GM21825 (cell line): ENCODE data around the gene ZNF23.

ENCODE experiments used
- ATAC-seq: cut with Tn5 transposase; IDR thresholded peaks from one replicate; pipeline ENCODE4 v1.9.1; 2021; ENCODE audit warnings: mild to moderate bottlenecking, moderate library complexity; ENCODE audit not compliant: unreplicated experiment

The ZNF23 gene

GRCh38 chr16:71472051-71472450 lies 10.0 kb upstream of the ZNF23 start:
- no peak for ATAC-seq

- ATAC-seq, result no peak
Measured at GRCh38 chr16:71467810-71468209, 5.8 kb upstream of the ZNF23 start.

- ATAC-seq, result no peak
Measured at GRCh38 chr16:71464231-71464630, 2.2 kb upstream of the ZNF23 start.

GRCh38 chr16:71460941-71461340 lies 1.1 kb downstream of the ZNF23 start:
- ATAC-seq, result no peak

- ATAC-seq, result no peak
Measured at GRCh38 chr16:71460236-71460635, 1.8 kb downstream of the ZNF23 start.

- ATAC-seq, result no peak
Measured at GRCh38 chr16:71459510-71459909, 2.5 kb downstream of the ZNF23 start.

GRCh38 chr16:71456801-71457200 lies 5.2 kb downstream of the ZNF23 start:
- ATAC-seq, result no peak

GRCh38 chr16:71453036-71453435 lies 9.0 kb downstream of the ZNF23 start:
- ATAC-seq, result no peak

GRCh38 chr16:71449020-71449419 lies 13.0 kb downstream of the ZNF23 start:
- ATAC-seq, result no peak

- ATAC-seq, result no peak
Measured at GRCh38 chr16:71448274-71448866, 13.7 kb downstream of the ZNF23 start.

GRCh38 chr16:71443714-71444113 lies 18.3 kb downstream of the ZNF23 start:
- ATAC-seq, result no peak

GRCh38 chr16:71442051-71442440 lies 20.0 kb downstream of the ZNF23 start, which contains the start of gene TLE7:
Gene TLE7 (minus strand): TSS chr16:71442054. CDS start chr16:71433324, 8,730 bp downstream.
- ATAC-seq, result no peak

GRCh38 chr16:71441348-71442050 lies 20.5 kb downstream of the ZNF23 start:
- no peak for ATAC-seq

GRCh38 chr16:71440669-71441347 lies 21.2 kb downstream of the ZNF23 start:
- ATAC-seq, result no peak

- ATAC-seq, result no peak
Measured at GRCh38 chr16:71439523-71439922, 22.5 kb downstream of the ZNF23 start.

- ATAC-seq, result no peak
Measured at GRCh38 chr16:71436473-71436872, 25.6 kb downstream of the ZNF23 start.

- no peak for ATAC-seq
Measured at GRCh38 chr16:71432906-71433305, 29.1 kb downstream of the ZNF23 start.

GRCh38 chr16:71431991-71432390 lies 30.1 kb downstream of the ZNF23 start:
- ATAC-seq, result no peak

GRCh38 chr16:71431176-71431575 lies 30.9 kb downstream of the ZNF23 start:
- no peak for ATAC-seq

GRCh38 chr16:71430744-71431143 lies 31.3 kb downstream of the ZNF23 start:
- ATAC-seq, result no peak

GRCh38 chr16:71429581-71429980 lies 32.5 kb downstream of the ZNF23 start:
- no peak for ATAC-seq

GRCh38 chr16:71428883-71429282 lies 33.2 kb downstream of the ZNF23 start:
- ATAC-seq, result no peak
